Liver (tissue), 9 donors: Measurements from ENCODE around the gene NPPA. TPM values are rescaled to one million over a fixed set of nuclear protein-coding genes. Genes with fewer than 3 reads are reported as not detected.

Experiments used
- DNase-seq: peaks from one replicate; pipeline ENCODE4 v3.0.0-alpha.2; 2017; ENCODE audit warnings: low spot score
- H3K27ac ChIP-seq, 2 donors: one replicate each; pipeline ENCODE4 v1.7.0; 2013; ENCODE audit warnings: inconsistent platforms in 2 of 2, low read length in 2 of 2, control low read depth in 1 of 2, low read depth in 1 of 2, mild to moderate bottlenecking in 1 of 2
- H3K27me3 ChIP-seq, 4 donors: one replicate each; pipeline versions ENCODE4 v1.6.1 to v1.7.0; 2013; ENCODE audit warnings: low read length in 3 of 4, inconsistent platforms in 1 of 4, mild to moderate bottlenecking in 1 of 4, moderate library complexity in 1 of 4; ENCODE audit not compliant: control insufficient read depth in 4 of 4, insufficient read depth in 4 of 4
- H3K36me3 ChIP-seq, 4 donors: one replicate each; pipeline versions ENCODE4 v1.6.1 to v1.7.0; 2013; ENCODE audit warnings: low read length in 3 of 4, mild to moderate bottlenecking in 3 of 4, low read depth in 1 of 4, moderate library complexity in 1 of 4; ENCODE audit not compliant: control insufficient read depth in 4 of 4, insufficient read depth in 3 of 4
- H3K4me1 ChIP-seq, 4 donors: one replicate each; pipeline versions ENCODE4 v1.6.1 to v1.7.0; 2013; ENCODE audit warnings: low read length in 3 of 4, mild to moderate bottlenecking in 3 of 4, moderate library complexity in 1 of 4; ENCODE audit not compliant: control insufficient read depth in 4 of 4, insufficient read depth in 4 of 4
- H3K4me3 ChIP-seq, 3 donors: one replicate each; pipeline versions ENCODE4 v1.6.1 to v1.7.0; 2013; ENCODE audit warnings: low read length in 3 of 3, control low read depth in 1 of 3, low read depth in 1 of 3, mild to moderate bottlenecking in 1 of 3
- H3K9ac ChIP-seq, 2 donors: one replicate each; pipeline ENCODE4 v1.7.0; 2013; ENCODE audit warnings: low read length in 2 of 2, mild to moderate bottlenecking in 2 of 2, moderate library complexity in 2 of 2, control low read depth in 1 of 2, low read depth in 1 of 2
- H3K9me3 ChIP-seq, 4 donors: one replicate each; pipeline versions ENCODE4 v1.6.1 to v1.7.0; 2013; ENCODE audit warnings: low read length in 3 of 4; ENCODE audit not compliant: control insufficient read depth in 4 of 4
- ATF3 ChIP-seq: IDR thresholded peaks from 2 replicates; pipeline ENCODE4 v1.6.1; 2016; ENCODE audit warnings: antibody characterized with exemption
- CTCF ChIP-seq: fragments of 150-350 bp; IDR thresholded peaks from 2 replicates; pipeline ENCODE4 v1.5.1; 2017; ENCODE audit warnings: improper control_type of control experiment, low read depth, low read length; ENCODE audit not compliant: missing input control
- EGR1 ChIP-seq, 2 donors: IDR thresholded peaks; 2 replicates each; pipeline ENCODE4 v1.6.1; 2016 to 2018; ENCODE audit warnings: antibody characterized with exemption in 2 of 2, low read depth in 2 of 2
- FOXA1 ChIP-seq: IDR thresholded peaks from 2 replicates; pipeline ENCODE4 v1.6.1; 2016; ENCODE audit warnings: antibody characterized with exemption
- FOXA2 ChIP-seq: IDR thresholded peaks from 2 replicates; pipeline ENCODE4 v1.6.1; 2016; ENCODE audit warnings: antibody characterized with exemption
- GABPA ChIP-seq, 2 donors: IDR thresholded peaks in 1 of 2; conservative IDR thresholded peaks in 1 of 2; 2 replicates each; pipeline ENCODE4 v1.6.1; 2016; ENCODE audit warnings: antibody characterized with exemption in 2 of 2, mild to moderate bottlenecking in 1 of 2, moderate library complexity in 1 of 2
- HNF4A ChIP-seq, 2 donors: conservative IDR thresholded peaks; 2 replicates each; pipeline ENCODE4 v1.6.1; 2016; ENCODE audit warnings: antibody characterized with exemption in 2 of 2, mild to moderate bottlenecking in 2 of 2
- HNF4G ChIP-seq: IDR thresholded peaks from 2 replicates; pipeline ENCODE4 v1.6.1; 2016; ENCODE audit warnings: antibody characterized with exemption
- JUND ChIP-seq, 2 donors: IDR thresholded peaks; 2 replicates each; pipeline ENCODE4 v1.6.1; 2016; ENCODE audit warnings: antibody characterized with exemption in 2 of 2
- MAX ChIP-seq: IDR thresholded peaks from 2 replicates; pipeline ENCODE4 v1.6.1; 2016; ENCODE audit warnings: antibody characterized with exemption
- NR2F2 ChIP-seq: IDR thresholded peaks from 2 replicates; pipeline ENCODE4 v1.6.1; 2016; ENCODE audit warnings: antibody characterized with exemption
- RXRA ChIP-seq, 2 donors: IDR thresholded peaks; 2 replicates each; pipeline ENCODE4 v1.6.1; 2017 to 2018; ENCODE audit warnings: antibody characterized with exemption in 2 of 2, mild to moderate bottlenecking in 1 of 2
- SP1 ChIP-seq: IDR thresholded peaks from 2 replicates; pipeline ENCODE4 v1.6.1; 2018; ENCODE audit warnings: antibody characterized with exemption, mild to moderate bottlenecking
- TAF1 ChIP-seq: conservative IDR thresholded peaks from 2 replicates; pipeline ENCODE4 v1.6.1; 2016; ENCODE audit warnings: antibody characterized with exemption, mild to moderate bottlenecking
- YY1 ChIP-seq: IDR thresholded peaks from 2 replicates; pipeline ENCODE4 v1.6.1; 2016; ENCODE audit warnings: antibody characterized with exemption, mild to moderate bottlenecking
- ZBTB33 ChIP-seq: IDR thresholded peaks from 2 replicates; pipeline ENCODE4 v1.6.1; 2016; ENCODE audit warnings: antibody characterized with exemption
- WGBS: extraction: QIAGEN DNeasy Blood & Tissue Kit; methylation state at CpG from one replicate; pipeline ENCODE4 v1.1.7; 2013; 5-methylcytosine and 5-hydroxymethylcytosine counted together
- polyA plus RNA-seq, 2 donors: library from polyadenylated mRNA; stranded (reverse) in 1 of 2; unstranded in 1 of 2; fragments of 200-250 nt in 1 of 2; fragments of >200 nt in 1 of 2; fragmentation: Nextera tagmentation in 1 of 2; extraction: Ambion mirVana in 1 of 2; gene quantifications; one replicate each; pipeline versions ENCODE4 v1.2.1 to v1.2.3, GENCODE V29; 2013 to 2015
- total RNA-seq, 2 donors: library from RNA; depleted of rRNA; stranded (reverse); fragments of >200 nt; gene quantifications; one replicate each; pipeline ENCODE4 v1.2.3, GENCODE V29; 2014
- TF ChIP-seq, protein P1 (sequence below): IDR thresholded peaks from 2 replicates; pipeline ENCODE4 v1.6.1; 2016; ENCODE audit warnings: antibody characterized with exemption, mild to moderate bottlenecking
- donor health status: healthy.
- donor health status: healthy.
- donor health status: healthy.
- donor health status: healthy.
- donor health status: healthy.

The NPPA gene
- total and polyA plus RNA-seq, 4 donors, result 0.12 TPM; not detected in 3

GRCh38 chr1:11858613-11858967 is 11.0 kb upstream of the NPPA start, which contains the start of gene NPPB:
Gene NPPB, minus strand, starts transcription at chr1:11858945. Its CDS starts 112 bp downstream, at chr1:11858833.
- H3K4me1 ChIP-seq, result peaks cover 0 to 4% (median 2%) of the 10 kb centered on the region in 4 donors
- WGBS, result 20% methylated on average over 16 of the region's 16 CpGs
- H3K9me3 ChIP-seq, result no peaks in the 10 kb centered on the region
- no peak within 1 kb of the TSS for H3K4me3 ChIP-seq
- peaks cover 0 to 19% (median under 1%) of the 10 kb centered on the region in 4 donors for H3K27me3 ChIP-seq
- no peaks in the 10 kb centered on the region for H3K36me3 ChIP-seq
- no peak within 1 kb of the TSS for H3K27ac ChIP-seq
- no peak within 1 kb of the TSS for H3K9ac ChIP-seq
- TF ChIP-seq GABPA (IDR thresholded peaks at IDR 0.05 in 1 of 2, conservative IDR thresholded peaks at IDR 0.05 in 1 of 2) (no peak), EGR1 (IDR thresholded peaks at IDR 0.05; ENCODE audit: low read depth in 2 of 2) (no peak), ATF3 (no peak)
- DNase-seq, result no peak

- no peak for DNase-seq
- Histone ChIP-seq H3K27me3 (peaks cover 0 to 19% (median under 1%) of the 10 kb centered on the region in 4 donors), H3K9me3 (no peaks in the 10 kb centered on the region), H3K9ac (no peak overlapping the region), H3K36me3 (no peaks in the 10 kb centered on the region), H3K4me1 (peaks cover 0 to 4% (median 2%) of the 10 kb centered on the region in 4 donors), H3K27ac (no peak overlapping the region), H3K4me3 (no peak overlapping the region)
- TF ChIP-seq ZBTB33, result no peak
- no peak for TF ChIP-seq HNF4G
- TF ChIP-seq YY1, result no peak
- TF ChIP-seq SP1, result no peak
- TF ChIP-seq TAF1, result no peak
- no peak for TF ChIP-seq ATF3
- TF ChIP-seq NR2F2, result no peak
- no peak for TF ChIP-seq CTCF
- TF ChIP-seq MAX, result no peak
- TF ChIP-seq JUND (IDR thresholded peaks at IDR 0.05), result no peak
- no peak for TF ChIP-seq FOXA1
- no peak for TF ChIP-seq RXRA (IDR thresholded peaks at IDR 0.05)
- TF ChIP-seq, protein P1, sequence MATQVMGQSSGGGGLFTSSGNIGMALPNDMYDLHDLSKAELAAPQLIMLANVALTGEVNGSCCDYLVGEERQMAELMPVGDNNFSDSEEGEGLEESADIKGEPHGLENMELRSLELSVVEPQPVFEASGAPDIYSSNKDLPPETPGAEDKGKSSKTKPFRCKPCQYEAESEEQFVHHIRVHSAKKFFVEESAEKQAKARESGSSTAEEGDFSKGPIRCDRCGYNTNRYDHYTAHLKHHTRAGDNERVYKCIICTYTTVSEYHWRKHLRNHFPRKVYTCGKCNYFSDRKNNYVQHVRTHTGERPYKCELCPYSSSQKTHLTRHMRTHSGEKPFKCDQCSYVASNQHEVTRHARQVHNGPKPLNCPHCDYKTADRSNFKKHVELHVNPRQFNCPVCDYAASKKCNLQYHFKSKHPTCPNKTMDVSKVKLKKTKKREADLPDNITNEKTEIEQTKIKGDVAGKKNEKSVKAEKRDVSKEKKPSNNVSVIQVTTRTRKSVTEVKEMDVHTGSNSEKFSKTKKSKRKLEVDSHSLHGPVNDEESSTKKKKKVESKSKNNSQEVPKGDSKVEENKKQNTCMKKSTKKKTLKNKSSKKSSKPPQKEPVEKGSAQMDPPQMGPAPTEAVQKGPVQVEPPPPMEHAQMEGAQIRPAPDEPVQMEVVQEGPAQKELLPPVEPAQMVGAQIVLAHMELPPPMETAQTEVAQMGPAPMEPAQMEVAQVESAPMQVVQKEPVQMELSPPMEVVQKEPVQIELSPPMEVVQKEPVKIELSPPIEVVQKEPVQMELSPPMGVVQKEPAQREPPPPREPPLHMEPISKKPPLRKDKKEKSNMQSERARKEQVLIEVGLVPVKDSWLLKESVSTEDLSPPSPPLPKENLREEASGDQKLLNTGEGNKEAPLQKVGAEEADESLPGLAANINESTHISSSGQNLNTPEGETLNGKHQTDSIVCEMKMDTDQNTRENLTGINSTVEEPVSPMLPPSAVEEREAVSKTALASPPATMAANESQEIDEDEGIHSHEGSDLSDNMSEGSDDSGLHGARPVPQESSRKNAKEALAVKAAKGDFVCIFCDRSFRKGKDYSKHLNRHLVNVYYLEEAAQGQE, result no peak
- TF ChIP-seq EGR1 (IDR thresholded peaks at IDR 0.05; ENCODE audit: low read depth in 2 of 2), result no peak
- no peak for TF ChIP-seq FOXA2
- TF ChIP-seq HNF4A (conservative IDR thresholded peaks at IDR 0.05), result no peak
- TF ChIP-seq GABPA (IDR thresholded peaks at IDR 0.05 in 1 of 2, conservative IDR thresholded peaks at IDR 0.05 in 1 of 2), result no peak
- WGBS, result 83% methylated on average over 14 of the region's 14 CpGs
These were observed 10.6 kb upstream of the NPPA start for GRCh38 chr1:11858158-11858557.
